Stimulated activated CD8-positive, alpha-beta memory T cell treated with anti-CD3 and anti-CD28 coated beads, Interleukin-4, amount 100 ng/mL, for 1 hour (primary cell): ENCODE results near the gene TALDO1.
A peak's percentile ranks its signal among the peaks of the same experiment; 100 is the strongest.

Experiments
- DNase-seq, 2 donors: peaks; one replicate each; pipeline ENCODE4 v3.0.0-alpha.2; 2020; ENCODE audit warnings: low read depth in 2 of 2, low spot score in 1 of 2

The TALDO1 gene

DNA sequence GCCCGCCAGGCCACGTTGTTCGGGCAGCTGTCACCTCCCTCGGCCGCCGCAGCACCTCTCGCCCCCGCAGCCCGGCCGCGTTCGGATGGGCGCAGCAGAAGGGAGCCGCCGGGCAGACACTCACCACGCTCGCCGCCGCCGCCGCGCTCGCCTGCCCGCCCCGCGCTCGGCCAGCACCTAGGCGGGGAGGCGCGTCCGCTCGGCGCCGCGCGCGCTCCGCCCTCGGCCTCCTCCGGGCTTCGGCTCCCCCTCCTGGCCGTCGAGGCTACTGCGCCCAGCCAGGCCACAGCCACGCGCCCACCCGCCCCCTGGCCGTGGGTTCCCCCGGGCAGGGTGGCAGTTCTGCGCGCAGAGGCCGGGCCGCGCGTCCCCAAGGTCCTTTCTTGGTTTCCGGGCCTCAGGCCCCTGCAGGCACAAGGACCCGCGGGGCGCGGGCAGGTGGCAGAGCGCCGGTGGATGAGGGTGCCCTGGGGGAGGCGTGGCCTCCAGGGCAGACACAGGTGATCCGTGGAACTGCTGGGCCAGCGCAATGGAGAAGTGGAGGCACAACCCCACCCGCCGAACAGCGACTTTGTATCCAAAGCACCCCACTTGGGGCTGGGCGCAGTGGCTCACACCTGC lies 50.9 kb downstream of the TALDO1 start, which contains the start of gene SLC25A22:
Gene SLC25A22 (minus strand): TSS at position 189 of the 621 bp plus-strand sequence. CDS start 3,275 bp downstream, outside the sequence.
- DNase-seq: peak; percentile 61 to 69

GRCh38 chr11:799641-800316 lies 52.5 kb downstream of the TALDO1 start:
- no peak for DNase-seq

- no peak for DNase-seq
These were observed 53.2 kb downstream of the TALDO1 start for GRCh38 chr11:800473-800872.

- DNase-seq: no peak
These were observed 54.0 kb downstream of the TALDO1 start for GRCh38 chr11:801097-801780.

DNA sequence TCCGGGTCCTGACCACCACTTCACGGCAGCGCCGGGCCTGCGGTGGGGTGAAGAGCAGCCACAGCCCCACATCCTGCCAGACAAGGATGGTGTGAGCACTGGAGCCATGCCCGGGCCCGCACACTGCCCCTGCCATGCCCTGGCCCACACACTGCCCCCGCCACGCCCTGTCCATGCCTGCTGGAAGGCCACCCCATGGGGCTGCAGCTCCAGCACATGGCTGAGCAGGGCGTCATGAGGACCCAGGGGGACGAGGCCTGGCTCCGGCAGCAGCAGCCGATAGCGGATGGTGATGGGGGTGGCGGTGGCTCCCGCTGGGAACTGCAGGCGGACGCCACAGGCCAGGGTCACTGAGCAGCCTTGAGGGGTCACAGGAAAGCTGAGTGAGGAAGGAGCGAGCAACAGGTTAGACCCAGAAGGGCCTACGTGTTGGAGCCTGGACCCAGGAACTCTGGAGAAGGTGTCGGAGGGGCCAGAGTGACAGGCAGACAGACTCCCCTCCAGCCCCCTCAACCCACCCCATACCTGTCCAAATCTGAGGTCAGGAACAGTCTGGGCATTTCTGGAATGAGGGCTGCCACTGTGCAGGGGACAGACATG lies 54.9 kb downstream of the TALDO1 start:
- no peak for DNase-seq

GRCh38 chr11:802693-803466 lies 55.6 kb downstream of the TALDO1 start:
- DNase-seq: no peak

DNA sequence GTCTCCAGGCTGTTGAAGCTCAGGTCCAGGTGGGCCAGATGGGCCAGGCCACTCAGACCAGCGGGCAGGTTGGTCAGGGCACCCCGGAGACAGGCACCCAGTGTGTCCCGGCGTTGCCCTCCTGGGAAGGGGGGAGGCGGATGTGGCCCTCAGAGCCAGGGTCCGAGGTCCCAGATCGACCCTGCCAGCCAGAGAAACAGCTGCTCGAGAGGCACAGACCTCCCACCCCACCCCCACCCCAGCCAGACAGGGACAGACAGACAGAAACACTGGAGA lies 56.1 kb downstream of the TALDO1 start:
- DNase-seq: no peak

DNA sequence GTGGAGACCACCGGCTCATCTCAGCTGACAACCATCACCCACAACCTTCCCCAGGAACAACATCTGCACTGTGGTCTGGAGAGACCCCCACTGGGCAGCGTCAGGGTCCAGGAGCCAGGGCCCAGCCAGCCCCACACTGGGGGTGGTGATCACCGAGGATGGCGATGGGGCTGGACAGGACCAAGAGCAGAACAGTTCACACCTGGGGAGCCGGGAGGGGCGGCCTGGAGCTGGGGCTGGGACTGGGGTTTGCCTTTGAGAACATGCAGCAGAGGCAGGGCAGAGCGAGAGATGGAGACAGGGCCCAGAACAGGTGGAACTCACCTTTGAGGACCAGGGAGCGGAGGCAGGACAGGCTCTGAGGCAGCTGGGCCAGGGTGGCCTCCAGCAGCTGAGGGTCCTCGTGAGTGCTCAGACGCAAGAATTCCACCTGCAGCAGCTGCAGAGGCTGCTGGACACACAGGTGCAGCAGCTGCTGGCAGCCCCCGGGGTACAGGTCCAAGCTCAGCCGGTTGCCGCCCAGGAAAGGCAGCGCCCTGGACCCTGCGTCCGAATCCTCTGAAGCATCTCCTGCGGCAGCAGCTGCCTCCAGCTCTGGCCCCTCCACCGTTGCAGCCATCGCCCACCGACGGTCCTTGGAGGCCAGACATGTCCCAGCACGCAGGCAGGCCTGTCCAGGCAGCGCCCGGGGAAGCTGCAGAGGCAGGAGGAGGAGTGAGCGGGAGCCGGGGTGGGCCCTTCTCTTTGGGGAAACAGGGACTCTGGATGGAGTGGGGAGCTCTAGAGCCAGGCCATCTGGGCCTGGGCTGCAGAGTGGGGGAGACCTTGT lies 56.7 kb downstream of the TALDO1 start:
- DNase-seq: no peak

DNA sequence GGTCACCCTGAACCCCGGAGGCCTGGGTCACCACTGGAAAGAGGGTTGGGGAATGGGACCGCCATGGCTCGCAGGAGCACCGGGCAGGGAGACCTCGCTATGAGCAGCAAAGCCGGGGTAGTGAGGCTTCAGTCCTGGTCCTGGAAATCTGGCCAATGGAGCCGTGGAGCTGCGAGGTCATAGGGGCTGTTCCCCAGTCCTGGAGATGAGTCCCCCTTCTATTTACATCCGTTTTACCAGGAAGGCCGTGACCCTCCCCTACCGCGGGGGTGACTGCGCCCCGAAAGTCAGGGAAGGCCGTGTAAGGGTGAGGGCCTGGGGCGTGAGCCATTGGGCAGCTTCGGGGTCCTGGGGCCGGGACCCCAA lies 57.3 kb downstream of the TALDO1 start:
- no peak for DNase-seq

DNA sequence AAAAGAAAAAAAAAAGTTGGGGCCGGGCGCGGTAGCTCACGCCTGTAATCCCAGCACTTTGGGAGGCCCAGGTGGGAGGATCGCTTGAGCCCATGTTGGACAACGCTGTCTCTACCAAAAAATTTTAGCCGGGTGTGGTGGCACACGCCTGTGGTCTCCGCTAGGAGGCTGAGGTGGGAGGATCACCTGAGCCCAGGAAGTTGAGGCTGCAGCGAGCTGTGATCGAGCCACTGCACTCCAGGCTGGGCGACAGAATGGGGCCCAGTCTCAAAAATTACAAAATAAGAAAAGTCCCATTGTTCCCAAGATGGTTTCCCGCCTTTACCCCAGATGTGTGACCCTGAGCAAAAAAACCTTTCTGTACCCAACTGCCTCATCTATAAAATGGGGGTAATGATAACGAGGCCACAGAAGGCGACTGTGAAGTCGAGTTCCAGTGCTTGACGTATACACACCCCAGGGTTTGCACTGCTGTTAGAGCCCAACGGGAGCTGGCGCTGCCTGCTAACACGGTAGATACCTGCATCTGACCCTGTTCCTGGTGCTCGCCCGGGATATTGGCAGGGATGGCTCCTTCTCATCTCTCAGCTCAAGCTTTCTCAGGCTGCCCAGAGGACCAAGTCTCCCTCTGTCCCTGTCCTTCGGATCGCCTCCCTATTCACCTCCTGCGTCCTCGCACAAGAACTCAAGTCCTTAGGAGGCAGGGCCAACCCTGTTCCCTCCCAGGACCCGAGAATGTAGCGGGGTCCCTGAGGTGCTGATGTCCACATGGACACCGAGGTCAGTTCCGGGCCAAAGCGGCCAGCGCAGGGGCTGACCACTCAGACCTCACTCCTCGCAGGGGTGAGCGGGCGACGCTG lies 61.4 kb downstream of the TALDO1 start:
- no peak for DNase-seq

GRCh38 chr11:809287-810039 lies 62.2 kb downstream of the TALDO1 start, which contains the start of gene RPLP2:
Gene RPLP2 (plus strand): TSS chr11:809967. CDS start chr11:810235, 268 bp downstream.
- DNase-seq: peak; percentile 96

GRCh38 chr11:810040-810567 lies 62.8 kb downstream of the TALDO1 start:
- no peak for DNase-seq

DNA sequence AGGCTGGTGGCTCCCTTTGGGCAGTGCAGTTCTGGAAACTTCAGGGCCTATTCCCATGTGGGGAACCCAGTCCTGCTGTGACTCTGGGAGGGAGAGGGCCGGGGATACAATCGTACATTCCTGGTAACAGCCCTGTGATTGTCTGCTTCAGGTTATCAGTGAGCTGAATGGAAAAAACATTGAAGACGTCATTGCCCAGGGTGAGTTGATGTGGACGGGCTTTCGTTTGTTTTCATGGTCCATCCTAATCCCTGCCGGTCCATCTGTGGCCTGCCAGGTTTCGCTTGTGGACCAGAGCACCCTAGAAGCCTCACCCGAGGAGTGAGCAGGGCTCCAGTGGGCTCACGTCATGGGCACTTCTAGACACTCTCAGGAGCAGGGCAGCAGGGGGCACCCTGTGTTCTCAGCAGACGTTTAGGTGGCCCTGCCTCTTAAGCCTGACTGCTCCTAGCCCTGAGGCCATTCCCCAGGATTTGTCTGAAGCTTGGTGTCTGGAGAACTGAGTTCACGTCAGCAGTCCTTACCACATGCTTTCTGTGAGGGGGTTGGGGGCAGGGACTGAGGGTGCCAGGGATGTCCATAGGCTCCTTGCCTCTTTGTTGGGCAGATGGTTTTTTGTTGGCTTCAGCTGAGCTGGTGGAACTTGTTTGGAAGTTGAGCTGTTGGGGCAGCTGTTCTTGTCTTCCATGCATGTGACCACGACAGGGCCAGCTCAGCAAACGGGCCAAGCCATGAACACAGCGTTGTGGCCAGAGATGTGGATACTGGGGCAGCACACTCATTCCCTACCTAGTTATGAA lies 64.4 kb downstream of the TALDO1 start:
- DNase-seq: no peak

DNA sequence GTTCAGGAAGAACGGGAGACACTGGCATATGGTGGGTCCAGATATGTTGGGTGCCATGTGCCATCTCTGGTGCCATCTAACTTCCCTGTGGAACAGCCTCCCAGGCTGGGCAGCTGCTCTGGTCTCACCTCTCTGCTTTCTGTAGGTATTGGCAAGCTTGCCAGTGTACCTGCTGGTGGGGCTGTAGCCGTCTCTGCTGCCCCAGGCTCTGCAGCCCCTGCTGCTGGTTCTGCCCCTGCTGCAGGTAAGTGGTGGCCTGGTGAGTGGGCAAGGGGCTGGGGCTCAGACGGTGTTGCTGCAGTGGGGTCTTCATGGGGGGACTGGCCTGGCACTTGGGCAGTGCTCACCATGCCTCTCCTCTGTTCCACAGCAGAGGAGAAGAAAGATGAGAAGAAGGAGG lies 65.1 kb downstream of the TALDO1 start:
- DNase-seq: no peak

DNA sequence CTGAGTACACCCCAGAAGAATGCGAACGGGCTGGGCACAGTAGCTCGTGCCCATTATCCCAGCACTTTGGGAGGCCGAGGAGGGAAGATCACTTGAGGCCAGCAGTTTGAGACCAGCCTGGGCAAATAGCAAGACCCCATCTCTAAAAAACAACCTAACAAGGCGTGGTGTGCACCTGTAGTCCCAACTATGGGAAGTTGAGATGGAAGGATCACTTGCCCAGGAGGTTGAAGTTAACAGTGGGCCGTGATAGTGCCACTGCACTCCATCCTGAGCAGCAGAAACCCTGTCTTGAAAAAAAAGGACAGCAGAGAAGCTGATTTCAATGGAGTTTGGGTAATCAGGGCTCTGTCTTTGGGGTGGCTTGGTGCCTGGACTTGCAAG lies 65.8 kb downstream of the TALDO1 start:
- no peak for DNase-seq

DNA sequence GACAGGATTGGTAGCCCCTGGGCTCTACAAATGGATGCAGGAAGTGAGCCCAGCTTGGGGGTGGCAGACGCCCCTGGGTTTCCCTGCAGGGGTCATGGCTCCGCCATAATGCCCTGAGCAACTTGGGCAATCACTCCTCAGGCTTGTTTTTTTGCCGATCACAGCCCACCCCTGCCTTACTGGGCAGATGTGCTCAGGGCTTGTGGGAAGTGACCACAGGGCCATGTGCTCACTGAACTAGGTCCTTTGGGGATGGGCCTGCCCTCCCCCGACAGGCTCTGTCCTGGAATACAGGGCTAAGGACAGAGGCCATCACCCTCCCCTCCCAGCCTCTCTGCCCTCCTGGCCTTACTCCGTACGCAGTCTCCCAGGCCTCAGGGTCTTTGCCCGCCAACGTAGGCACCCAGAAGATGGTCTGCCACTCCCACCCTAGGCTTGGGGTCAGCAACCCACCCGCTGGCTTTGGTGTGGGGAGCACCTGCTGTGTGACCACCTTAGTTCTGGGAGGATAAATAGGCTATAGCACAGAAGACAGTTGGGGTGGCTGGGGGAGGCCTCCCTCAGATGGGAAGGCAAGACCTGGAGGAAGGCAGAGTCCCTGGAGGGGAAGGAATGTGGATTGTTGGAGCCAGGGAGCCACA lies 66.3 kb downstream of the TALDO1 start:
- no peak for DNase-seq
